GM12874 (cell line): Measurements from ENCODE around the gene SYP.

Experiments used
- TF ChIP-seq, protein P1 (sequence below): IDR thresholded peaks from 2 replicates; pipeline ENCODE4 v1.5.1; 2011; ENCODE audit warnings: low read depth, mild to moderate bottlenecking, control low read depth, low read length, moderate library complexity; ENCODE audit not compliant: insufficient read depth

Gene SYP

DNA sequence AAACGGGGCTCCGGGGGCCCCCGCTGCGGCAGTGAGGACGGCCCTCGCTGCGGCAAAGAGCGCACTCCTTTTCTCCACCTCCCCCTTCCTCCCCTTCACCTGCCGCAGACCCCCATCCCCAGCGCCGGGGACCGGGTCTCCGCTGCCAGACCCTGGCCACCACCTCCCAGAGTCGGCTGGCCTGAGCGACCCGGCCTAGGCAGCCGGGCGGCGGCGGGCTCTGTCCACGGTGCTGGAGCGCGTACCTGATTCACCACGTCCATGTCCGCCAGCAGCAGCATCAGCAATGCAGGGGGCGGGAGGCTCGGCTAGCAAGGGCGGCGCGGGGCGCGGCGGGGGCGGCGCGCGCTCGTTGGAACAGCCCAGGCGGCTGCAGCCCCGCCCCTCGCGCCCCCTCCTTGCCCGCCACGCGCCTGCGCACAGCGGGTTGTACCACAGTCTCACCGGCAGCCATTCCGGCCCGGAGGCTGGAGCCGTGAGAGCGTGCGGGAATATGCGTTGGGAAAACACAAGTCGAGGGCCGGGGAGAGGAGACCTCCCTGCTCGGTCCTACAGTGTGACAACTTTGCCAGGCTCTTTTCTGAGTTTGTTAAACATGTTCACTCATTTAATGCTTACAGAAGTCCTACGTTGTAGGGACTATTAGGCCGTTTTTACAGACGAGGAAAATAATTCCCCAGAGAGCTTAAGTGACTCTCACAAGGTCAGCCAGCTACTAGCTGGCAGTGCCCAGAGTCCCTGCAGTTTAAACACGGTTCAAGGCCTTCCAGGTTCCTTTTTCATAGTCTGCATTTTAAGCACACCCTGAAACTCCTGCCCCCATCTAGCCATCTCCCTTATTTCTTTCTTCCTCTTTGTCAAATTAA lies at the start of gene SYP:
Gene SYP, minus strand, starts transcription at position 288 of the 866 bp plus-strand sequence. Its CDS starts 7 bp downstream, at position 281.
- TF ChIP-seq, protein P1, sequence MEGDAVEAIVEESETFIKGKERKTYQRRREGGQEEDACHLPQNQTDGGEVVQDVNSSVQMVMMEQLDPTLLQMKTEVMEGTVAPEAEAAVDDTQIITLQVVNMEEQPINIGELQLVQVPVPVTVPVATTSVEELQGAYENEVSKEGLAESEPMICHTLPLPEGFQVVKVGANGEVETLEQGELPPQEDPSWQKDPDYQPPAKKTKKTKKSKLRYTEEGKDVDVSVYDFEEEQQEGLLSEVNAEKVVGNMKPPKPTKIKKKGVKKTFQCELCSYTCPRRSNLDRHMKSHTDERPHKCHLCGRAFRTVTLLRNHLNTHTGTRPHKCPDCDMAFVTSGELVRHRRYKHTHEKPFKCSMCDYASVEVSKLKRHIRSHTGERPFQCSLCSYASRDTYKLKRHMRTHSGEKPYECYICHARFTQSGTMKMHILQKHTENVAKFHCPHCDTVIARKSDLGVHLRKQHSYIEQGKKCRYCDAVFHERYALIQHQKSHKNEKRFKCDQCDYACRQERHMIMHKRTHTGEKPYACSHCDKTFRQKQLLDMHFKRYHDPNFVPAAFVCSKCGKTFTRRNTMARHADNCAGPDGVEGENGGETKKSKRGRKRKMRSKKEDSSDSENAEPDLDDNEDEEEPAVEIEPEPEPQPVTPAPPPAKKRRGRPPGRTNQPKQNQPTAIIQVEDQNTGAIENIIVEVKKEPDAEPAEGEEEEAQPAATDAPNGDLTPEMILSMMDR: no peak

DNA sequence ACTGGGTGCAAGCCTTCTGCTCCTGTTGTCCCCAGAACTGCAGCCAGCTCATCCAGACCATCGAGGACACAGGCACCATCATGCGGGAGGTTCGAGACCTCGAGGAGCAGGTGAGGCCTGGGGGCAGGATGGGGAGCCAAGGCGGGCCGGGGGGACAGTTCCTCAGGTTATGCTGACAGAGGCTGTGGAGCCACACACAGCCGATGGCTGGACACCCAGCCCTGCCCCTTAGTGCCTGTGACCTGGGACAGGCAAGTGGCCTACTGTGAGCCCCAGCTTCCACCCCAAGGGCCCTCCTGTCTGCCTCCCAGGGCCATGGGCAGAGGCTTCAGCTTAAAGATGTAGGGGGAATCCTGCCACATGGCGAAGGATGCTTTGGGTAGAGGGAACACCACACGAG lies 49.6 kb upstream of the SYP start:
- TF ChIP-seq, protein P1: no peak

DNA sequence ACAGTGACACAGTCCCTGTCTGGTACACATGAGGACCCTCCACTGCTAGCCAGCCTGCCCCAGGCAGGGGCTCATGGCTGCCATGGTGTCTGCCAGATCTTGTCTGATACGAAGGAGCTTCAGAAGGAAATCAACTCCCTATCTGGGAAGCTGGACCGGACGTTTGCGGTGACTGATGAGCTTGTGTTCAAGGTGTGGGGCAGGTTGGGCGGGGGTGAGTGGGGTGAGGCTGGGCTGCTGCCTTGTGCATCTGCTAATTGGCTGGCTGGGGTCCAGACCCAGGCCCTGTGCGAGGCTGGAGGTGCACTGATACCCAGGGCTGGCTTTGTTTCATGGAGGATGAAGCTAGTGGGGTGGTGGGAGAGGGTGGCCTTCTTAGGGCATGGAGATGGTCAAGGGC lies 49.1 kb upstream of the SYP start:
- TF ChIP-seq, protein P1: no peak

DNA sequence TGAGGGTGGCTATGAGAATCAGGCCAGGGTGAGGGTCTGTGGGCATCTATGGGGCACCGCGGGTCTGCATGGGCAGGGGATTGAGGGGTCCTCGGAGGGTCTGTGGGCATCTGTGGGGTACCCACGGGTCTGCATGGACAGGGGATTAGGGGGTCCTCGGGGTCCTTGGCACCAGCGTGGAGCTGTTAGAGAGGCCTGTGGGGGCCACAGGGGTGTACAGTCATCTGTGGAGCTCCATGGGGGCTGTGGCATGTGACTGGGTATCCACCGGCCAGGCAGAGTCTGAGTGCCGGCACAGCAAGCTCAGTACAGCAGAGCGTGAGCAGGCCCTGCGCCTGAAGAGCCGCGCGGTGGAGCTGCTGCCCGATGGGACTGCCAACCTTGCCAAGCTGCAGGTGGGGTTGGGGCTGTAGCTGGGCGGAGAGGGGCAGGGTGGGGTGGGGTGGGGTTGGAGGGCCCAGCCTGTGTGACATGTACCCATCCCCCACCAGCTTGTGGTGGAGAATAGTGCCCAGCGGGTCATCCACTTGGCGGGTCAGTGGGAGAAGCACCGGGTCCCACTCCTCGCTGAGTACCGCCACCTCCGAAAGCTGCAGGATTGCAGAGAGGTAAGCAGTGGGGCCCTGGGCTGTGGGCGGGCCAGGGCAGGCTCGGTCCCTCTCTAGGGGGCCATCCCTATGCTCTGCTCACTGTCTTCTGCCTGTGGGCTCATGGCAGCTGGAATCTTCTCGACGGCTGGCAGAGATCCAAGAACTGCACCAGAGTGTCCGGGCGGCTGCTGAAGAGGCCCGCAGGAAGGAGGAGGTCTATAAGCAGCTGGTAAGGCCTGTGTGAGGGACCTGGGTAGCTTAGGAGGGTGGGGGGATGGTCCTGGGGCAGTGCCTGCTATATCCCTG lies 48.2 kb upstream of the SYP start:
- TF ChIP-seq, protein P1: no peak

DNA sequence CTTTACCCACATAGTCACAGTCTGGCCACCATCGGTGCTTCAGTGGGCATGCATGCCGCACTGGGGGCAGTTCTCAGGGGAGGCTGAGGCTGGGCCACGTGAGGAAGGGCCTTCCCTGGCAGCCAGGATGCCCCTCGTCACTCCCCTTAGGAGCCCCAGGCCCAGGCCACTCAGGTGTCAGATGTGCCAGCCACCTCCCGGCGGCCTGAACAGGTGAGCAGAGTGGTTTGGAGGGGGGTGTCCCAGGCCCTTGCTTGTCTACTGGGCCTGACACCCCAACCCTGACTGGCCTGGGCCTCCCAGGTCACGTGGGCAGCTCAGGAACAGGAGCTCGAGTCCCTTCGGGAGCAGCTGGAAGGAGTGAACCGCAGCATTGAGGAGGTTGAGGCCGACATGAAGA lies 47.4 kb upstream of the SYP start:
- TF ChIP-seq, protein P1: no peak

DNA sequence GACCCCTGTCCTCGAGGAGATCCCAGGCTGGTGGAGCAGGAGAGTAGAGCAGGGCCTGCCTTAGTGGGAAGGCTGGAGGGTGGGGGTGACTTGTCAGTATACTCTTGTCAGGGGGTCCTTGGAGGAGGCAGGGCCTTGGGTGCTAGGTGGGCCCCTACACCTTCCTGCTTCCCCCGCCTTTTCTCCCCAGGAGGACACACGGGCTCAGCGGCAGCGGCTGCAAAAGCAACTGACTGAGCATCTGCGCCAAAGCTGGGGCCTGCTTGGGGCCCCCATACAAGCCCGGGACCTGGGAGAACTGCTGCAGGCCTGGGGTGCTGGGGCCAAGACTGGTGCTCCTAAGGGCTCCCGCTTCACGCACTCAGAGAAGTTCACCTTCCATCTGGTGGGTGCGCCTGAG lies 46.5 kb upstream of the SYP start:
- TF ChIP-seq, protein P1: no peak

DNA sequence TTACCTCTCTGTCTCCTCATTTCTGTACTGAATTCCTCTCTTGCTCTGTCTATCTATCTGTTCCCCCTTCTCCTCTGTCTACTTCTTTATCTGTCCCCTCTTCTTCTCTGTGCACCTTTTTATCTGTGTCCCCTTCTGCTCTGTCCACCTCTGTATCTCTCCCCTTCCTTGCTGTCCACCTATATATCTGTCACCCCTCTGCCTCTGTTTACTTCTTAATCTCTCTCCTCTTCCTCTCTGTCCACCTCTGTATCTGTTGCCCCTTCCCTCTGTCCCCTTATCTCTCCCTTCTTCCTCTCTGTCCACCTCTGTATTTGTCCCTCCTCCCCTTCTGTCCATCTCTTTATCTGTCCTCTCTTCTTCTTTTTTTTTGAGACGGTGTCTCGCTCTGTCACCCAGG lies 44.2 kb upstream of the SYP start:
- TF ChIP-seq, protein P1: no peak
